K562 (cell line): ENCODE results near the gene MED19. TPM values are rescaled to one million over a fixed set of nuclear protein-coding genes. Genes with fewer than 3 reads are reported as not detected.

ENCODE experiments used
- CBX3 ChIP-seq, 2 experiments: IDR thresholded peaks; 1 replicate in 1 of 2; 2 replicates in 1 of 2; pipeline ENCODE4 v1.6.1; 2012; ENCODE audit warnings: inconsistent platforms in 2 of 2, low read length in 2 of 2, borderline replicate concordance in 1 of 2, control low read depth in 1 of 2
- CEBPB ChIP-seq: fragments of 450-650 bp; IDR thresholded peaks from 2 replicates; pipeline ENCODE4 v1.6.1; 2016; ENCODE audit warnings: missing genetic modification characterization, missing compliant biosample characterization
- CXXC5 ChIP-seq: fragments of 250-450 bp; sonication (Bioruptor Pico); IDR thresholded peaks from 2 replicates; pipeline ENCODE4 v1.8.0; 2022; ENCODE audit warnings: inconsistent platforms, mild to moderate bottlenecking, moderate library complexity
- DPF2 ChIP-seq: fragments of 450-650 bp; IDR thresholded peaks from 2 replicates; pipeline ENCODE4 v1.6.1; 2016
- E2F8 ChIP-seq: fragments of 450-650 bp; IDR thresholded peaks from 2 replicates; pipeline ENCODE4 v1.7.1; 2018; ENCODE audit warnings: mild to moderate bottlenecking, low read depth; ENCODE audit not compliant: partially characterized antibody
- FIP1L1 ChIP-seq: fragments of 200-400 bp; formaldehyde crosslinking; IDR thresholded peaks from 2 replicates; pipeline ENCODE4 v1.6.1; 2018; ENCODE audit warnings: mild to moderate bottlenecking, low read depth, low read length; ENCODE audit not compliant: poor library complexity, severe bottlenecking
- FOXP4 ChIP-seq: sonication (generic); formaldehyde crosslinking; IDR thresholded peaks from 2 replicates; pipeline ENCODE4 v1.8.0; 2022; ENCODE audit warnings: mild to moderate bottlenecking, missing genetic modification reagents, borderline replicate concordance
- GTF2F1 ChIP-seq: IDR thresholded peaks from 2 replicates; pipeline ENCODE4 v1.6.1; 2011; ENCODE audit warnings: low read depth, low read length, improper control_type of control experiment
- HDAC1 ChIP-seq, 2 experiments: fragments of 450-650 bp; IDR thresholded peaks; 2 replicates each; pipeline ENCODE4 v1.6.1; 2016 to 2017; ENCODE audit warnings: inconsistent platforms in 1 of 2, mild to moderate bottlenecking in 1 of 2, moderate library complexity in 1 of 2
- HNRNPLL ChIP-seq: fragments of 200-400 bp; formaldehyde crosslinking; IDR thresholded peaks from 2 replicates; pipeline ENCODE4 v1.6.1; 2017; ENCODE audit warnings: low read length, low read depth, mild to moderate bottlenecking; ENCODE audit not compliant: poor library complexity, severe bottlenecking
- MTA1 ChIP-seq: fragments of 450-650 bp; IDR thresholded peaks from 2 replicates; pipeline ENCODE4 v1.6.1; 2017; ENCODE audit warnings: borderline replicate concordance
- NFXL1 ChIP-seq: fragments of 450-650 bp; formaldehyde crosslinking; IDR thresholded peaks from 2 replicates; pipeline ENCODE4 v1.4.0; 2021; ENCODE audit warnings: mild to moderate bottlenecking
- SIX5 ChIP-seq, 2 experiments: IDR thresholded peaks; 2 replicates each; pipeline ENCODE4 v1.6.1; 2011; ENCODE audit warnings: low read length in 2 of 2, borderline replicate concordance in 1 of 2, low read depth in 1 of 2, mild to moderate bottlenecking in 1 of 2, moderate library complexity in 1 of 2; ENCODE audit not compliant: insufficient read depth in 1 of 2
- SREBF1 ChIP-seq: fragments of 150-350 bp; IDR thresholded peaks from 2 replicates; pipeline ENCODE4 v1.6.1; 2014; ENCODE audit warnings: antibody characterized with exemption, low read depth, low read length, borderline replicate concordance
- SRF ChIP-seq, 2 experiments: fragments of 250-450, 450-650 bp in 1 of 2; sonication (Bioruptor Pico) in 1 of 2; sonication (generic) in 1 of 2; formaldehyde crosslinking; IDR thresholded peaks; 2 replicates each; pipeline versions ENCODE4 v1.5.0 to v1.5.1; 2020 to 2022; ENCODE audit warnings: mild to moderate bottlenecking in 1 of 2, missing genetic modification reagents in 1 of 2
- TAF1 ChIP-seq: IDR thresholded peaks from 2 replicates; pipeline ENCODE4 v1.6.1; 2011; ENCODE audit warnings: mild to moderate bottlenecking, low read length, moderate library complexity; ENCODE audit not compliant: insufficient read depth, control insufficient read depth, severe bottlenecking; ENCODE audit errors: extremely low read depth
- TAF7 ChIP-seq: fragments of 450-650 bp; IDR thresholded peaks from 2 replicates; pipeline ENCODE4 v1.6.1; 2016; ENCODE audit warnings: missing genetic modification characterization, missing compliant biosample characterization
- USF1 ChIP-seq: sonication (generic); formaldehyde crosslinking; IDR thresholded peaks from 2 replicates; pipeline ENCODE4 v1.9.0; 2022; ENCODE audit warnings: mild to moderate bottlenecking, missing genetic modification reagents
- WHSC1 ChIP-seq: IDR thresholded peaks from one replicate; pipeline ENCODE4 v1.6.1; 2012; ENCODE audit warnings: low read length, control low read depth, inconsistent platforms
- ZC3H11A ChIP-seq: IDR thresholded peaks from 2 replicates; pipeline ENCODE4 v1.6.1; 2012; ENCODE audit warnings: low read depth, low read length, improper control_type of control experiment
- ZNF347 ChIP-seq: fragments of 450-650 bp; formaldehyde crosslinking; IDR thresholded peaks from 2 replicates; pipeline ENCODE4 v1.4.0; 2020; ENCODE audit warnings: low read depth, mild to moderate bottlenecking, moderate library complexity
- polyA plus RNA-seq, 8 experiments: library from polyadenylated mRNA; depleted of rRNA in 4 of 8; stranded (reverse) in 5 of 8; unstranded in 3 of 8; fragments of >200 nt; fragmentation: Nextera tagmentation in 2 of 8; fragmentation: Illumina TruSeq in 1 of 8; extraction: Ambion mirVana in 2 of 8; extraction: Trizol in 1 of 8; gene quantifications; 2 replicates each; pipeline versions ENCODE4 v1.2.1 to v1.2.3, GENCODE V29; 2011 to 2014; ENCODE audit warnings: inconsistent platforms in 1 of 8, missing spikeins in 1 of 8
- total RNA-seq, 7 experiments: library from RNA; depleted of rRNA in 6 of 7; stranded (reverse); fragments of >200 nt in 6 of 7; fragmentation: Illumina TruSeq in 2 of 7; extraction: Trizol in 2 of 7; gene quantifications; 2 replicates each; pipeline versions ENCODE4 v1.2.1 to v1.2.3, GENCODE V29; 2011 to 2021; ENCODE audit warnings: low replicate concordance in 1 of 7

MED19 gene
- total and polyA plus RNA-seq, 9 of the 15 experiments (the other 6 are each of a cell fraction or from before 2014, with no cell fraction given), result 7.3 to 23.5 (median 15.0) TPM

GRCh38 chr11:57741132-57742086 is 29.4 kb upstream of the MED19 start, which contains the start of gene SELENOH (continued):
- TF ChIP-seq HNRNPLL (peak; percentile 91), FOXP4 (no peak), CXXC5 (peak; percentile 96), ZC3H11A (peak; percentile 96), GTF2F1 (peak; percentile 73; the same call in 1 of the 2 replicates), TAF1 (peak; percentile 93), SRF (CRISPR knock-in tag; IDR thresholded peaks at IDR 0.05) (peak in 1 of 2 experiments; percentile 52; a peak in 3 of 4 replicates), WHSC1 (no peak), SREBF1 (peak; percentile 72; the same call in 1 of the 2 replicates), E2F8 (peak; percentile 94), CEBPB (tag) (peak; percentile 50), NFXL1 (CRISPR knock-in tag) (no peak), ZNF347 (CRISPR knock-in tag) (no peak), CBX3 (IDR thresholded peaks at IDR 0.05; ENCODE audit: borderline replicate concordance in 1 of 2, low read length in 2 of 2) (peak in 1 of 2 experiments; percentile 99; a peak in 2 of 3 replicates), MTA1 (peak; percentile 51; the same call in 1 of the 2 replicates), SIX5 (IDR thresholded peaks at IDR 0.05; ENCODE audit: borderline replicate concordance in 1 of 2, insufficient read depth in 1 of 2, low read depth in 1 of 2, low read length in 2 of 2) (peak; percentile 63 to 78; a peak in 3 of 4 replicates), DPF2 (peak; percentile 51; the same call in 1 of the 2 replicates), TAF7 (tag) (peak; percentile 57), HDAC1 (IDR thresholded peaks at IDR 0.05) (peak; percentile 65 to 99), FIP1L1 (peak; percentile 95), USF1 (peak; percentile 97)
